ENCODE measurements around the gene ABCG4. TPM values are rescaled to one million over a fixed set of nuclear protein-coding genes. Genes with fewer than 3 reads are reported as not detected.

Gene ABCG4
- total RNA-seq, 6 donors from 2014 or later, result 0.06 to 0.78 TPM; not detected in 4

GRCh38 chr11:119118227-119118626 is 30.6 kb upstream of the ABCG4 start:
- no peak for DNase-seq
- H3K27me3 ChIP-seq, result no peaks in the 10 kb centered on the region
- no peak for ATAC-seq (ENCODE audit: low FRiP score in 2 of 2)
- H3K36me3 ChIP-seq, result peaks cover 2 to 36% (median 25%) of the 10 kb centered on the region in 4 donors
- no peaks in the 10 kb centered on the region for H3K9me3 ChIP-seq
- TF ChIP-seq POLR2A (IDR thresholded peaks at IDR 0.05) (no peak), POLR2AphosphoS5 (IDR thresholded peaks at IDR 0.05) (no peak), CTCF (IDR thresholded peaks at IDR 0.05) (no peak), EP300 (IDR thresholded peaks at IDR 0.05) (no peak)
- H3K4me1 ChIP-seq, result peaks cover 13 to 24% (median 15%) of the 10 kb centered on the region in 4 donors
- WGBS, 2 donors, result 95 to 97% methylated on average over 5 of the region's 5 CpGs
- no peak overlapping the region for H3K4me3 ChIP-seq
- H3K27ac ChIP-seq, result no peak overlapping the region

- no peak for DNase-seq
These were observed 29.9 kb upstream of the ABCG4 start for GRCh38 chr11:119118946-119119345.

GRCh38 chr11:119120639-119121007 is 28.2 kb upstream of the ABCG4 start:
- TF ChIP-seq POLR2A (IDR thresholded peaks at IDR 0.05) (no peak), EP300 (IDR thresholded peaks at IDR 0.05) (no peak), POLR2AphosphoS5 (IDR thresholded peaks at IDR 0.05) (no peak), CTCF (IDR thresholded peaks at IDR 0.05) (no peak)
- H3K4me3 ChIP-seq, result peak overlapping the region; percentile 62 to 99 (median 90)
- no peak for DNase-seq

More at GRCh38 chr11:119118946-119119345, 29.9 kb upstream of the ABCG4 start:
- Histone ChIP-seq H3K36me3 (peaks cover 2 to 32% (median 19%) of the 10 kb centered on the region in 4 donors), H3K9me3 (no peaks in the 10 kb centered on the region), H3K4me3 (no peak overlapping the region), H3K27me3 (no peaks in the 10 kb centered on the region), H3K27ac (no peak overlapping the region), H3K4me1 (peaks cover 13 to 25% (median 15%) of the 10 kb centered on the region in 4 donors)
- ATAC-seq (ENCODE audit: low FRiP score in 2 of 2), result no peak
- 88 to 97% methylated on average over 1 of the region's 1 CpG for WGBS, 2 donors
- TF ChIP-seq POLR2AphosphoS5 (IDR thresholded peaks at IDR 0.05) (no peak), EP300 (IDR thresholded peaks at IDR 0.05) (no peak), POLR2A (IDR thresholded peaks at IDR 0.05) (no peak), CTCF (IDR thresholded peaks at IDR 0.05) (no peak)

GRCh38 chr11:119121008-119121810 is 27.6 kb upstream of the ABCG4 start, which contains the start of gene HINFP:
Gene HINFP, plus strand, starts transcription at chr11:119121580. Its CDS starts 5,365 bp downstream, at chr11:119126945.
- Histone ChIP-seq H3K27me3 (no peaks in the 10 kb centered on the region), H3K27ac (peak within 1 kb of the TSS; percentile 63 to 87 (median 86)), H3K4me3 (peak within 1 kb of the TSS; percentile 87 to 99 (median 90)), H3K9me3 (no peaks in the 10 kb centered on the region), H3K36me3 (peaks cover 0 to 27% (median 12%) of the 10 kb centered on the region in 4 donors), H3K4me1 (peaks cover 13 to 25% (median 15%) of the 10 kb centered on the region in 4 donors)
- no peak for TF ChIP-seq CTCF (IDR thresholded peaks at IDR 0.05)
- peak; percentile 60 to 90 for TF ChIP-seq POLR2AphosphoS5 (IDR thresholded peaks at IDR 0.05)
- peak in 3 of 4 donors; percentile 29 to 78 (median 29) for TF ChIP-seq POLR2A (IDR thresholded peaks at IDR 0.05)
- no peak for TF ChIP-seq EP300 (IDR thresholded peaks at IDR 0.05)
- WGBS, 2 donors, result 1% methylated on average over 49 to 54 of the region's 54 CpGs
- DNase-seq (peak; percentile 98 to 100), ATAC-seq (ENCODE audit: low FRiP score in 2 of 2) (peak; percentile 100)

More at GRCh38 chr11:119120639-119121007, 28.2 kb upstream of the ABCG4 start:
- WGBS, 2 donors, result 20 to 25% methylated on average over 5 of the region's 5 CpGs
- Histone ChIP-seq H3K4me1 (peaks cover 13 to 25% (median 15%) of the 10 kb centered on the region in 4 donors), H3K27ac (peak overlapping the region; percentile 63 to 87 (median 80)), H3K27me3 (no peaks in the 10 kb centered on the region), H3K9me3 (no peaks in the 10 kb centered on the region), H3K36me3 (peaks cover 0 to 33% (median 16%) of the 10 kb centered on the region in 4 donors)
- no peak for ATAC-seq (ENCODE audit: low FRiP score in 2 of 2)
